K562 (cell line): ENCODE results near the gene ZDHHC6. TPM values are rescaled to one million over a fixed set of nuclear protein-coding genes. Genes with fewer than 3 reads are reported as not detected.

Experiments used
- ATAC-seq: fragments of 200-7000 bp; cut with Tn5 transposase; 3 replicates; pipeline ENCODE4 v1.9.1; 2020; ENCODE audit warnings: moderate library complexity
- BruUV-seq: library from RNA; stranded (reverse); fragments of 400-500 nt; replicated peaks from 2 replicates; lab custom pipeline; 2021; lab: Mats Ljungman, UMichigan
- CTCF ChIA-PET: fragments of 300-600 bp; formaldehyde crosslinking; extraction: SDS; loops from one replicate; lab custom pipeline; 2021; ENCODE audit warnings: low intra/inter-chr PET ratio; lab: Yijun Ruan, JAX
- POLR2A ChIA-PET: fragments of 300-600, 350-650 bp; sonication (Branson Sonifier 250); formaldehyde crosslinking; extraction: SDS; loops from one replicate; lab custom pipeline; 2021; ENCODE audit warnings: antibody characterized with exemption, inconsistent platforms; lab: Yijun Ruan, JAX
- DNase-seq, 4 experiments: peaks; one replicate each; pipeline versions ENCODE4 v3.0.0 to v3.0.0-alpha.2; 2011 to 2018; ENCODE audit warnings: low spot score in 3 of 4, mixed read lengths in 3 of 4; ENCODE audit errors: extremely low read depth in 1 of 4
- FAIRE-seq: peaks from 2 replicates; lab custom pipeline; 2011; peaks lifted over from hg19 to GRCh38; lab: Jason Lieb, UNC
- H2AFZ ChIP-seq: 2 replicates; pipeline ENCODE4 v1.6.0; 2011; ENCODE audit warnings: low read depth, low read length, control low read depth, inconsistent platforms
- H3K27ac ChIP-seq: fragments of 200-600 bp; 3 replicates; pipeline ENCODE4 v1.8.0; 2011; ENCODE audit warnings: low read depth, mild to moderate bottlenecking, control low read depth, inconsistent platforms, low read length, moderate library complexity, mixed read lengths; ENCODE audit errors: extremely low read depth
- H3K27me3 ChIP-seq, 2 experiments: fragments of 300-600 bp in 1 of 2; 2 replicates in 1 of 2; 3 replicates in 1 of 2; pipeline versions ENCODE4 v1.6.0 to v1.8.0; 2011; ENCODE audit warnings: inconsistent platforms in 2 of 2, low read length in 2 of 2, mild to moderate bottlenecking in 1 of 2, mixed read lengths in 1 of 2, moderate library complexity in 1 of 2; ENCODE audit not compliant: control insufficient read depth in 2 of 2, insufficient read depth in 2 of 2
- H3K36me3 ChIP-seq: fragments of 300-600 bp; 3 replicates; pipeline ENCODE4 v1.8.0; 2011; ENCODE audit warnings: mild to moderate bottlenecking, low read length, inconsistent platforms; ENCODE audit not compliant: control insufficient read depth, insufficient read depth
- H3K4me1 ChIP-seq, 2 experiments: fragments of 200-600 bp in 1 of 2; replicated peaks in 1 of 2; 2 replicates in 1 of 2; 3 replicates in 1 of 2; pipeline versions ENCODE4 v1.5.1 to v1.8.0; 2011; ENCODE audit warnings: inconsistent platforms in 2 of 2, low read length in 2 of 2, mild to moderate bottlenecking in 1 of 2, mixed read lengths in 1 of 2, moderate library complexity in 1 of 2; ENCODE audit not compliant: control insufficient read depth in 2 of 2, insufficient read depth in 2 of 2
- H3K4me2 ChIP-seq: 2 replicates; pipeline ENCODE4 v1.6.1; 2011; ENCODE audit warnings: low read length, control low read depth, inconsistent platforms, mixed read lengths; ENCODE audit not compliant: insufficient read depth
- H3K4me3 ChIP-seq: fragments of 200-600 bp; sonication (generic), shearing (Covaris generic); 2 replicates; pipeline ENCODE4 v1.5.1; 2016; ENCODE audit warnings: control low read depth, inconsistent platforms
- H3K79me2 ChIP-seq: fragments of 200-600 bp; 3 replicates; pipeline ENCODE4 v1.8.0; 2011; ENCODE audit warnings: low read length, inconsistent platforms; ENCODE audit not compliant: control insufficient read depth, insufficient read depth
- H3K9ac ChIP-seq, 2 experiments: 2 replicates each; pipeline versions ENCODE4 v1.6.0 to v1.6.1; 2011; ENCODE audit warnings: low read depth in 2 of 2, low read length in 2 of 2, control low read depth in 1 of 2, inconsistent platforms in 1 of 2, mild to moderate bottlenecking in 1 of 2, mixed read lengths in 1 of 2; ENCODE audit not compliant: insufficient read depth in 1 of 2
- H3K9me1 ChIP-seq: one replicate; pipeline ENCODE4 v1.6.0; 2011; ENCODE audit warnings: inconsistent platforms, mild to moderate bottlenecking, low read length, moderate library complexity; ENCODE audit not compliant: control insufficient read depth, insufficient read depth
- H3K9me3 ChIP-seq: replicated peaks from 2 replicates; pipeline ENCODE4 v1.5.1; 2011; ENCODE audit warnings: low read depth, low read length, inconsistent platforms; ENCODE audit not compliant: control insufficient read depth, insufficient read depth
- H4K20me1 ChIP-seq: replicated peaks from 2 replicates; pipeline ENCODE4 v1.6.1; 2011; ENCODE audit warnings: low read length, inconsistent platforms, mixed read lengths; ENCODE audit not compliant: control insufficient read depth, insufficient read depth
- CC2D1A ChIP-seq: fragments of 450-650 bp; IDR thresholded peaks from 2 replicates; pipeline ENCODE4 v1.6.1; 2017; ENCODE audit warnings: mild to moderate bottlenecking
- HDAC8 ChIP-seq: fragments of 450-650 bp; IDR thresholded peaks from 2 replicates; pipeline ENCODE4 v1.6.1; 2016; ENCODE audit warnings: mild to moderate bottlenecking, missing genetic modification characterization, moderate library complexity, missing compliant biosample characterization
- MCM3 ChIP-seq: fragments of 450-650 bp; IDR thresholded peaks from 2 replicates; pipeline ENCODE4 v1.6.1; 2016
- PTRF ChIP-seq: fragments of 450-650 bp; IDR thresholded peaks from 2 replicates; pipeline ENCODE4 v1.6.1; 2016; ENCODE audit warnings: mild to moderate bottlenecking, missing genetic modification characterization, missing compliant biosample characterization
- PYGO2 ChIP-seq: fragments of 450-650 bp; IDR thresholded peaks from 2 replicates; pipeline ENCODE4 v1.6.1; 2016; ENCODE audit warnings: mild to moderate bottlenecking, missing genetic modification characterization, moderate library complexity, missing compliant biosample characterization
- RBFOX2 ChIP-seq: fragments of 200-400 bp; formaldehyde crosslinking; IDR thresholded peaks from 2 replicates; pipeline ENCODE4 v1.6.1; 2017; ENCODE audit warnings: low read depth, mild to moderate bottlenecking, low read length, moderate library complexity
- RFX7 ChIP-seq: fragments of 250-450 bp; sonication (Bioruptor Pico); IDR thresholded peaks from 2 replicates; pipeline ENCODE4 v1.5.1; 2021; ENCODE audit warnings: mild to moderate bottlenecking
- RREB1 ChIP-seq: fragments of 250-450 bp; sonication (Bioruptor Pico); IDR thresholded peaks from 2 replicates; pipeline ENCODE4 v1.4.0; 2020
- TAF1 ChIP-seq: IDR thresholded peaks from 2 replicates; pipeline ENCODE4 v1.6.1; 2011; ENCODE audit warnings: mild to moderate bottlenecking, low read length, moderate library complexity; ENCODE audit not compliant: insufficient read depth, control insufficient read depth, severe bottlenecking; ENCODE audit errors: extremely low read depth
- WGBS: fragments of 100-300 bp; shearing (Covaris generic); methylation state at CpG from one replicate; pipeline ENCODE4 v1.1.6; 2016; ENCODE audit warnings: low coverage, mixed read lengths; ENCODE audit not compliant: insufficient coverage; ENCODE audit errors: missing lambda C conversion rate; 5-methylcytosine and 5-hydroxymethylcytosine counted together
- in situ Hi-C: fragments of 300-500 bp; cut with MboI; formaldehyde crosslinking; loops from 4 replicates; pipeline ENCODE4 v1.15.0; 2018; ENCODE audit warnings: inconsistent platforms, mixed read lengths
- intact Hi-C: fragments of 100-400 bp; cut with micrococcal nuclease; formaldehyde crosslinking; loops from 2 replicates; pipeline ENCODE4 v1.14.2; 2022
- polyA plus RNA-seq, 8 experiments: library from polyadenylated mRNA; depleted of rRNA in 4 of 8; stranded (reverse) in 5 of 8; unstranded in 3 of 8; fragments of >200 nt; fragmentation: Nextera tagmentation in 2 of 8; fragmentation: Illumina TruSeq in 1 of 8; extraction: Ambion mirVana in 2 of 8; extraction: Trizol in 1 of 8; gene quantifications; 2 replicates each; pipeline versions ENCODE4 v1.2.1 to v1.2.3, GENCODE V29; 2011 to 2014; ENCODE audit warnings: inconsistent platforms in 1 of 8, missing spikeins in 1 of 8
- total RNA-seq, 7 experiments: library from RNA; depleted of rRNA in 6 of 7; stranded (reverse); fragments of >200 nt in 6 of 7; fragmentation: Illumina TruSeq in 2 of 7; extraction: Trizol in 2 of 7; gene quantifications; 2 replicates each; pipeline versions ENCODE4 v1.2.1 to v1.2.3, GENCODE V29; 2011 to 2021; ENCODE audit warnings: low replicate concordance in 1 of 7

Gene ZDHHC6
- total and polyA plus RNA-seq, 9 of the 15 experiments (the other 6 are each of a cell fraction or from before 2014, with no cell fraction given), result 13.6 to 30.5 (median 21.5) TPM

DNA sequence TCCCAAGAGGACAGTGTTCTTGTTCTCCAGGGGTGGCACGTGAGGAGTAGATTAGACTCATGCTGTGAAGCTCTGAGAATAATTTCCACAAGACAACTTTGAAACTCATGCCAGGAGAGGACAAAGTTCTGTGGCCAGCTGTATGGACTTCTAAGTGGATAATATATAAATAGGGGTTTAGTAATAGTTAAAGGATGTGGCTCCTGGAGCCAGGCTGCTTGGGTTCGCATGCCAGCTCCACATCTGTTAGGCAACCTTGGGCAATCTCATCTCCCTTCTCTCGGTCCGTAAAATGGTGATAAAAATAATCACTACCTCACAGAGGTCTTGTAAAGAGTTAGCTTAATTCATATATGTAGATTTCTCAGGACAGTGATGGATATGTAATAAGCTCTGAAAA is 37.0 kb downstream of the ZDHHC6 start:
- no peaks in the 10 kb centered on the region for H3K9me1 ChIP-seq
- H3K4me2 ChIP-seq, result no peak overlapping the region
- no peak overlapping the region for H3K27ac ChIP-seq
- H3K36me3 ChIP-seq, result no peaks in the 10 kb centered on the region
- no peak for ATAC-seq
- H3K79me2 ChIP-seq, result no peaks in the 10 kb centered on the region
- no peaks in the 10 kb centered on the region; a peak in 1 of 5 replicates for H3K27me3 ChIP-seq
- no TSS peak for BruUV-seq
- no peak overlapping the region for H3K9ac ChIP-seq
- H3K9me3 ChIP-seq, result no peaks in the 10 kb centered on the region
- H2AFZ ChIP-seq, result no peak overlapping the region
- POLR2A ChIA-PET, result no interaction called here
- TF ChIP-seq RBFOX2, result no peak
- no peak for TF ChIP-seq CC2D1A
- TF ChIP-seq MCM3, result no peak
- no peak for TF ChIP-seq RREB1 (CRISPR knock-in tag)
- no peak for TF ChIP-seq PTRF (tag)
- TF ChIP-seq TAF1, result no peak
- no peak for TF ChIP-seq RFX7 (CRISPR knock-in tag)
- no peak for TF ChIP-seq PYGO2 (tag)
- TF ChIP-seq HDAC8, result no peak
- TF ChIP-seq, all 486 proteins: peak for 0
- FAIRE-seq (no peak), DNase-seq (no peak)
- WGBS, result 2% methylated on average over 4 of the region's 4 CpGs
- no peaks in the 10 kb centered on the region for H4K20me1 ChIP-seq
- intact Hi-C loops, result no loop called here
- H3K4me1 ChIP-seq, result peaks cover 0 to 5% of the 10 kb centered on the region in 2 experiments; a peak in 3 of 5 replicates
- in situ Hi-C loops, result no loop called here
- CTCF ChIA-PET, result no interaction called here
- H3K4me3 ChIP-seq, result no peak overlapping the region
